ENCODE measurements around the gene UNC93B1. TPM values are rescaled to one million over a fixed set of nuclear protein-coding genes. Genes with fewer than 3 reads are reported as not detected.

Gene UNC93B1
- total and polyA plus RNA-seq, 2 of the 13 experiments (the other 11 are each of a cell fraction or from before 2014, with no cell fraction given) = 8.8 to 18.9 TPM

GRCh38 chr11:68038718-68039525 lies 35.0 kb upstream of the UNC93B1 start, which contains the start of gene TCIRG1 (continued):
- no peak for TF ChIP-seq CEBPZ (IDR thresholded peaks at IDR 0.05; ENCODE audit: low read length)
- no peak for TF ChIP-seq PREB (CRISPR knock-in tag; IDR thresholded peaks at IDR 0.05)
- TF ChIP-seq TCF7 (IDR thresholded peaks at IDR 0.05; ENCODE audit: low read depth) = no peak
- no peak for TF ChIP-seq ZSCAN30 (CRISPR knock-in tag; IDR thresholded peaks at IDR 0.05)
- no peak for TF ChIP-seq ZNF614 (CRISPR knock-in tag; IDR thresholded peaks at IDR 0.05; ENCODE audit: borderline replicate concordance)
- TF ChIP-seq ZBTB37 (CRISPR knock-in tag; IDR thresholded peaks at IDR 0.05) = no peak
- no peak; the same call in 1 of the 2 replicates for TF ChIP-seq ZIK1 (CRISPR knock-in tag; IDR thresholded peaks at IDR 0.05; ENCODE audit: borderline replicate concordance, low read depth)
- TF ChIP-seq NFYC (CRISPR knock-in tag; IDR thresholded peaks at IDR 0.05) = no peak
- no peak for TF ChIP-seq CREB3 (CRISPR knock-in tag; IDR thresholded peaks at IDR 0.05)
- TF ChIP-seq E2F2 (CRISPR knock-in tag; IDR thresholded peaks at IDR 0.05; ENCODE audit: borderline replicate concordance) = no peak
- no peak for TF ChIP-seq ZNF101 (CRISPR knock-in tag; IDR thresholded peaks at IDR 0.05; ENCODE audit: borderline replicate concordance, low read depth)
- TF ChIP-seq E2F5 (CRISPR knock-in tag; conservative IDR thresholded peaks at IDR 0.05) = no peak
- no peak for TF ChIP-seq IKZF5 (CRISPR knock-in tag; IDR thresholded peaks at IDR 0.05)
- no peak for TF ChIP-seq ZC3H13 (CRISPR knock-in tag; IDR thresholded peaks at IDR 0.05)
